ACHN (cell line): ENCODE results near the gene CLIC6.
"Not testable (repeated sequence)": the region's sequence is repeated elsewhere in the genome, so short reads cannot be mapped to it uniquely, and the experiment has no call there.

ENCODE experiments used
- DNase-seq: peaks from one replicate; pipeline ENCODE4 v3.0.0-alpha.2; 2015
- in situ Hi-C: cut with HindIII; loops from 2 replicates; pipeline ENCODE4 v1.10.0; 2017; ENCODE audit warnings: low sequenced_read_pairs, low pct_ligation_motif_present, low pct_unique_long_range_greater_than_20kb

The CLIC6 gene

GRCh38 chr21:34649400-34649799 is 19.4 kb upstream of the CLIC6 start:
- in situ Hi-C loops, result no loop called here
- DNase-seq, result no peak

- in situ Hi-C loops, result no loop called here
- DNase-seq, result no peak
These were observed 17.8 kb upstream of the CLIC6 start for GRCh38 chr21:34650861-34651431.

GRCh38 chr21:34651642-34652041 is 17.2 kb upstream of the CLIC6 start:
- DNase-seq, result no peak
- in situ Hi-C loops, result no loop called here

- in situ Hi-C loops, result no loop called here
- no peak for DNase-seq
These were observed 15.3 kb upstream of the CLIC6 start for GRCh38 chr21:34653522-34653921.

GRCh38 chr21:34661848-34662247 is 6.9 kb upstream of the CLIC6 start:
- in situ Hi-C loops, result no loop called here
- DNase-seq, result no peak

GRCh38 chr21:34667761-34668160 is 1.0 kb upstream of the CLIC6 start:
- in situ Hi-C loops, result no loop called here
- no peak for DNase-seq

- in situ Hi-C loops, result no loop called here
- no peak for DNase-seq
These were observed 520 bp downstream of the CLIC6 start for GRCh38 chr21:34669149-34669879.

GRCh38 chr21:34669880-34670219 is 1.1 kb downstream of the CLIC6 start:
- in situ Hi-C loops, DNase-seq: not testable (repeated sequence)

- no peak for DNase-seq
- in situ Hi-C loops, result no loop called here
These were observed 1.6 kb downstream of the CLIC6 start for GRCh38 chr21:34670220-34670961.

- DNase-seq, result no peak
- in situ Hi-C loops, result no loop called here
These were observed 2.2 kb downstream of the CLIC6 start for GRCh38 chr21:34670962-34671348.

- no peak for DNase-seq
- in situ Hi-C loops, result no loop called here
These were observed 2.7 kb downstream of the CLIC6 start for GRCh38 chr21:34671462-34671861.

- in situ Hi-C loops, result no loop called here
- no peak for DNase-seq
These were observed 3.1 kb downstream of the CLIC6 start for GRCh38 chr21:34671891-34672290.

- in situ Hi-C loops, result no loop called here
- no peak for DNase-seq
These were observed 4.2 kb downstream of the CLIC6 start for GRCh38 chr21:34673006-34673405.

- no peak for DNase-seq
- in situ Hi-C loops, result no loop called here
These were observed 5.7 kb downstream of the CLIC6 start for GRCh38 chr21:34674468-34674867.

GRCh38 chr21:34675871-34676270 is 7.1 kb downstream of the CLIC6 start:
- in situ Hi-C loops, result no loop called here
- no peak for DNase-seq

GRCh38 chr21:34679051-34679450 is 10.3 kb downstream of the CLIC6 start:
- no peak for DNase-seq
- in situ Hi-C loops, result no loop called here

- in situ Hi-C loops, result no loop called here
- DNase-seq, result no peak
These were observed 15.5 kb downstream of the CLIC6 start for GRCh38 chr21:34684174-34684876.

GRCh38 chr21:34687065-34687464 is 18.3 kb downstream of the CLIC6 start:
- no peak for DNase-seq
- in situ Hi-C loops, result no loop called here

- DNase-seq, result no peak
- in situ Hi-C loops, result no loop called here
These were observed 19.0 kb downstream of the CLIC6 start for GRCh38 chr21:34687745-34688144.
